Endothelial cell (in vitro differentiated cells): ENCODE data around the gene FEM1C. TPM values are rescaled to one million over a fixed set of nuclear protein-coding genes. Genes with fewer than 3 reads are reported as not detected.
"Not testable (repeated sequence)": the region's sequence is repeated elsewhere in the genome, so short reads cannot be mapped to it uniquely, and the experiment has no call there.

Experiments
- DNase-seq: peaks from one replicate; pipeline ENCODE4 v3.0.0; 2021; ENCODE audit warnings: low spot score
- H3K27ac Mint-ChIP-seq: one replicate; pipeline ENCODE4 v1.8.0; 2021; ENCODE audit warnings: mixed read lengths, inconsistent platforms; ENCODE audit not compliant: unreplicated experiment
- H3K27me3 Mint-ChIP-seq: one replicate; pipeline ENCODE4 v1.8.0; 2021; ENCODE audit warnings: mild to moderate bottlenecking, moderate library complexity, mixed read lengths, inconsistent platforms; ENCODE audit not compliant: unreplicated experiment
- H3K36me3 Mint-ChIP-seq: one replicate; pipeline ENCODE4 v1.8.0; 2021; ENCODE audit warnings: mild to moderate bottlenecking, low read depth, mixed read lengths, inconsistent platforms; ENCODE audit not compliant: unreplicated experiment
- H3K4me1 Mint-ChIP-seq: one replicate; pipeline ENCODE4 v1.8.0; 2021; ENCODE audit warnings: mild to moderate bottlenecking, mixed read lengths, inconsistent platforms; ENCODE audit not compliant: unreplicated experiment
- H3K4me3 Mint-ChIP-seq: one replicate; pipeline ENCODE4 v1.8.0; 2021; ENCODE audit warnings: mild to moderate bottlenecking, mixed read lengths, inconsistent platforms; ENCODE audit not compliant: unreplicated experiment
- H3K9me3 Mint-ChIP-seq: one replicate; pipeline ENCODE4 v1.8.0; 2021; ENCODE audit warnings: mixed read lengths, inconsistent platforms; ENCODE audit not compliant: unreplicated experiment
- CTCF ChIP-seq: fragments of 200-600 bp; sonication (generic); IDR thresholded peaks from one replicate; pipeline ENCODE4 v1.5.0; 2021; ENCODE audit warnings: antibody characterized with exemption; ENCODE audit not compliant: unreplicated experiment
- total RNA-seq: library from RNA; stranded (reverse); fragmentation: NEBNext Ultra II Directional; extraction: Animal tissue kit (Norgen Biotek cat#: 25700); gene quantifications from one replicate; pipeline ENCODE4 v1.2.1, GENCODE V29; 2021; ENCODE audit not compliant: unreplicated experiment

The FEM1C gene
- total RNA-seq, 1 donor from 2014 or later, result 16.8 TPM

- H3K27ac Mint-ChIP-seq, result no peak overlapping the region
- no peak for DNase-seq
- H3K4me1 Mint-ChIP-seq, result no peaks in the 10 kb centered on the region
- no peak for TF ChIP-seq CTCF
- no peaks in the 10 kb centered on the region for H3K36me3 Mint-ChIP-seq
- H3K4me3 Mint-ChIP-seq, result no peak overlapping the region
- H3K27me3 Mint-ChIP-seq, result peaks cover 1% of the 10 kb centered on the region
- H3K9me3 Mint-ChIP-seq, result no peaks in the 10 kb centered on the region
These were observed 57.8 kb downstream of the FEM1C start for GRCh38 chr5:115486728-115487127.

- H3K4me3 Mint-ChIP-seq, result no peak overlapping the region
- no peaks in the 10 kb centered on the region for H3K36me3 Mint-ChIP-seq
- no peak for DNase-seq
- no peak overlapping the region for H3K27ac Mint-ChIP-seq
- H3K9me3 Mint-ChIP-seq, result no peaks in the 10 kb centered on the region
- TF ChIP-seq CTCF, result no peak
- H3K4me1 Mint-ChIP-seq, result no peaks in the 10 kb centered on the region
- peaks cover 1% of the 10 kb centered on the region for H3K27me3 Mint-ChIP-seq
These were observed 60.2 kb downstream of the FEM1C start for GRCh38 chr5:115484368-115484767.

GRCh38 chr5:115480900-115481299 is 63.7 kb downstream of the FEM1C start:
- Mint-ChIP-seq H3K4me3 (no peak overlapping the region), H3K27me3 (no peaks in the 10 kb centered on the region), H3K4me1 (no peaks in the 10 kb centered on the region), H3K36me3 (no peaks in the 10 kb centered on the region), H3K9me3 (no peaks in the 10 kb centered on the region), H3K27ac (no peak overlapping the region)
- DNase-seq, result no peak
- TF ChIP-seq CTCF, result no peak

- no peak overlapping the region for H3K4me3 Mint-ChIP-seq
- H3K27me3 Mint-ChIP-seq, result no peaks in the 10 kb centered on the region
- no peak overlapping the region for H3K27ac Mint-ChIP-seq
- H3K9me3 Mint-ChIP-seq, result no peaks in the 10 kb centered on the region
- H3K36me3 Mint-ChIP-seq, result no peaks in the 10 kb centered on the region
- no peak for DNase-seq
- no peak for TF ChIP-seq CTCF
- H3K4me1 Mint-ChIP-seq, result no peaks in the 10 kb centered on the region
These were observed 64.3 kb downstream of the FEM1C start for GRCh38 chr5:115480271-115480670.

GRCh38 chr5:115479166-115479873 is 65.3 kb downstream of the FEM1C start:
- not testable (repeated sequence) for H3K36me3 Mint-ChIP-seq, H3K9me3 Mint-ChIP-seq, DNase-seq, H3K4me1 Mint-ChIP-seq, H3K27me3 Mint-ChIP-seq, H3K27ac Mint-ChIP-seq, H3K4me3 Mint-ChIP-seq
